ENCODE measurements around the gene DSG4.

Gene DSG4

DNA sequence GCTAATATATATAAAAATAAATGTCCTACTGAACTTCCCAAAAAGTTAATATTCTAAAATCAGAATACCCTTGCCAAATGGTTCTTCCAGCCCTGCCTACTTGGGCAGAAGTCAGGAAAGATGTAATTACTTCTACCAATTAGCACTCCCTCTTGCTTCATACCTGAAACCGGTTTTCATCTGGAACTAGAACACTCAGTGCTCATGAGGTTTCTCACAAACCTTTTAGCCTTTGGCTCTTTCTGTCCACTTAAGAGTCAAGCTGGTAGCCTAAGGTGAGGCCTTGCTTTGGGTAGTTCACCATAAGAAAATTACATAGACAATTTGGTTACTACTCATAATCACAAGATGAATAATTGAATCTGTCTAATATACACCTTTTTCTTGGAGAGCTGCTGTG lies 75.0 kb downstream of the DSG4 start:
- DNase-seq, result no peak

GRCh38 chr18:31454066-31454708 lies 77.6 kb downstream of the DSG4 start:
- DNase-seq, result no peak
